Tibial nerve (tissue), 4 donors: ENCODE measurements around the gene OR4P4. TPM values are rescaled to one million over a fixed set of nuclear protein-coding genes. Genes with fewer than 3 reads are reported as not detected.

Experiments
- total RNA-seq, 4 donors: library from RNA; depleted of rRNA; stranded (reverse); fragments of >200 nt; gene quantifications; one replicate each; pipeline ENCODE4 v1.1.0, GENCODE V29; 2016

OR4P4 gene
- total RNA-seq, 4 donors from 2014 or later: not detected

Other genes with a start within 250 kb of the OR4P4 start
- gene OR4C15, start 80.6 kb upstream of the OR4P4 start, total RNA-seq: not detected
- not detected for gene OR4C16, start 63.0 kb upstream of the OR4P4 start, total RNA-seq
- gene OR4C11, start 27.5 kb upstream of the OR4P4 start, total RNA-seq: not detected
- gene OR4S2, start 13.2 kb downstream of the OR4P4 start, total RNA-seq: not detected
- gene OR4C6, start 27.1 kb downstream of the OR4P4 start, total RNA-seq: not detected
- gene OR5D13, start 138.3 kb downstream of the OR4P4 start, total RNA-seq: not detected
- gene OR5D14, start 160.4 kb downstream of the OR4P4 start, total RNA-seq: not detected
- gene OR5L1, start 176.3 kb downstream of the OR4P4 start, total RNA-seq: not detected
- gene OR5D18, start 184.5 kb downstream of the OR4P4 start, total RNA-seq: not detected
- not detected for gene OR5L2, start 192.1 kb downstream of the OR4P4 start, total RNA-seq
- not detected for gene OR5D16, start 203.6 kb downstream of the OR4P4 start, total RNA-seq
- gene TRIM51, start 248.2 kb downstream of the OR4P4 start, total RNA-seq: not detected